Lung (tissue), 12 donors: ENCODE results near the gene SEMA5A. TPM values are rescaled to one million over a fixed set of nuclear protein-coding genes. Genes with fewer than 3 reads are reported as not detected.

Source experiments
- ATAC-seq: fragments of 200-7000 bp; cut with Tn5 transposase; one replicate; pipeline ENCODE4 v1.9.1; 2020; ENCODE audit warnings: moderate number of reproducible peaks; ENCODE audit not compliant: insufficient read depth, low FRiP score
- DNase-seq, 3 donors: peaks; one replicate each; pipeline ENCODE4 v3.0.0-alpha.2; 2013 to 2017
- H3K27ac ChIP-seq, 2 donors: one replicate each; pipeline ENCODE4 v1.5.1; 2013; ENCODE audit warnings: mild to moderate bottlenecking in 2 of 2, moderate library complexity in 2 of 2, control low read depth in 1 of 2, inconsistent platforms in 1 of 2, low read depth in 1 of 2, low read length in 1 of 2
- H3K27me3 ChIP-seq, 3 donors: one replicate each; pipeline ENCODE4 v1.5.1; 2013; ENCODE audit warnings: low read length in 2 of 3; ENCODE audit not compliant: control insufficient read depth in 3 of 3, insufficient read depth in 3 of 3
- H3K36me3 ChIP-seq, 4 donors: one replicate each; pipeline ENCODE4 v1.5.1; 2013; ENCODE audit warnings: low read length in 4 of 4, mild to moderate bottlenecking in 1 of 4, moderate library complexity in 1 of 4; ENCODE audit not compliant: control insufficient read depth in 4 of 4, insufficient read depth in 4 of 4
- H3K4me1 ChIP-seq, 5 donors: one replicate each; pipeline ENCODE4 v1.5.1; 2013; ENCODE audit warnings: low read length in 5 of 5, mild to moderate bottlenecking in 2 of 5, moderate library complexity in 1 of 5; ENCODE audit not compliant: control insufficient read depth in 5 of 5, insufficient read depth in 5 of 5
- H3K4me3 ChIP-seq: one replicate; pipeline ENCODE4 v1.5.1; 2013; ENCODE audit warnings: mild to moderate bottlenecking, control low read depth, moderate library complexity
- H3K9ac ChIP-seq, 2 donors: one replicate each; pipeline ENCODE4 v1.5.1; 2013; ENCODE audit warnings: low read length in 2 of 2, control low read depth in 1 of 2; ENCODE audit not compliant: insufficient read depth in 1 of 2
- H3K9me3 ChIP-seq, 4 donors: one replicate each; pipeline ENCODE4 v1.5.1; 2013; ENCODE audit warnings: low read length in 3 of 4, mild to moderate bottlenecking in 1 of 4, moderate library complexity in 1 of 4; ENCODE audit not compliant: control insufficient read depth in 4 of 4, insufficient read depth in 3 of 4
- WGBS, 2 donors: extraction: QIAGEN DNeasy Blood & Tissue Kit; methylation state at CpG; one replicate each; pipeline ENCODE4 v1.1.7; 2013; 5-methylcytosine and 5-hydroxymethylcytosine counted together
- polyA plus RNA-seq, 2 donors: library from polyadenylated mRNA; stranded (reverse); fragments of 200-250 nt; gene quantifications; one replicate each; pipeline ENCODE4 v1.2.1, GENCODE V29; 2013
- total RNA-seq, 2 donors: library from RNA; depleted of rRNA in 1 of 2; stranded (reverse); fragments of >200 nt in 1 of 2; gene quantifications; one replicate each; pipeline ENCODE4 v1.2.1, GENCODE V29; 2014 to 2021
- TF ChIP-seq, protein P1 (sequence below): IDR thresholded peaks from 2 replicates; pipeline ENCODE4 v1.5.1; 2012; ENCODE audit warnings: mild to moderate bottlenecking; ENCODE audit errors: control extremely low read depth, extremely low read depth
- donor health status: control.
- donor health status: control.
- donor health status: Bipolar disorder and iron deficiency.
- donor health status: healthy.
- donor health status: DM: yes; HTN: yes; CAD: no.

Gene SEMA5A
- total and polyA plus RNA-seq, 4 donors: 3.1 to 44.9 (median 13.7) TPM

DNA sequence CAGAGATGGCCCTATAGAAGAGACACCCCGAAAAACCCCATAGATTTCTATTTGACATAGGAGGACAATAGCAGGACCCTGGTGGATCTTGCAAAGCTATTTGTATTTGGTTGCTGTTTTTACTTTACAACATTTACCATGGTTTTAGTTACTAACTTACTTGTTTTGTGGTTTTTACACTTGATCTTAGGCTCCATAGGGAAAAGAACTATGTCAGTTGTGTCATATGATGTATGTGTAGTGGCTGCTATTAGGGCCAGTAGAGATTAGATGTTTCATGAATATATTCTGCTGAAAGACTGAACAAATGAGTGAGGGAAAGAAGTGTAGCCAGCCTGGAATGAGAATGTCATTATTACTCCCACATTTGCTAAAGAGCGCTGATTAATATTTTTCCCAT lies 388.1 kb downstream of the SEMA5A start:
- Histone ChIP-seq H3K36me3 (peaks cover 0 to 3% (median under 1%) of the 10 kb centered on the region in 4 donors), H3K4me1 (peaks cover 0 to 10% (median 0%) of the 10 kb centered on the region in 5 donors), H3K4me3 (no peak overlapping the region), H3K27me3 (no peaks in the 10 kb centered on the region), H3K27ac (no peak overlapping the region), H3K9me3 (no peaks in the 10 kb centered on the region), H3K9ac (no peak overlapping the region)
- DNase-seq (no peak), ATAC-seq (no peak)
- WGBS, 2 donors: 97 to 98% methylated on average over 2 of the region's 2 CpGs
- TF ChIP-seq, protein P1, sequence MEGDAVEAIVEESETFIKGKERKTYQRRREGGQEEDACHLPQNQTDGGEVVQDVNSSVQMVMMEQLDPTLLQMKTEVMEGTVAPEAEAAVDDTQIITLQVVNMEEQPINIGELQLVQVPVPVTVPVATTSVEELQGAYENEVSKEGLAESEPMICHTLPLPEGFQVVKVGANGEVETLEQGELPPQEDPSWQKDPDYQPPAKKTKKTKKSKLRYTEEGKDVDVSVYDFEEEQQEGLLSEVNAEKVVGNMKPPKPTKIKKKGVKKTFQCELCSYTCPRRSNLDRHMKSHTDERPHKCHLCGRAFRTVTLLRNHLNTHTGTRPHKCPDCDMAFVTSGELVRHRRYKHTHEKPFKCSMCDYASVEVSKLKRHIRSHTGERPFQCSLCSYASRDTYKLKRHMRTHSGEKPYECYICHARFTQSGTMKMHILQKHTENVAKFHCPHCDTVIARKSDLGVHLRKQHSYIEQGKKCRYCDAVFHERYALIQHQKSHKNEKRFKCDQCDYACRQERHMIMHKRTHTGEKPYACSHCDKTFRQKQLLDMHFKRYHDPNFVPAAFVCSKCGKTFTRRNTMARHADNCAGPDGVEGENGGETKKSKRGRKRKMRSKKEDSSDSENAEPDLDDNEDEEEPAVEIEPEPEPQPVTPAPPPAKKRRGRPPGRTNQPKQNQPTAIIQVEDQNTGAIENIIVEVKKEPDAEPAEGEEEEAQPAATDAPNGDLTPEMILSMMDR: no peak

- H3K9me3 ChIP-seq: no peaks in the 10 kb centered on the region
- DNase-seq: no peak
- H3K36me3 ChIP-seq: peaks cover 0 to 3% (median under 1%) of the 10 kb centered on the region in 4 donors
- no peak overlapping the region for H3K27ac ChIP-seq
- no peak overlapping the region for H3K9ac ChIP-seq
- TF ChIP-seq, protein P1: no peak
- 58 to 84% methylated on average over 5 of the region's 5 CpGs for WGBS, 2 donors
- no peaks in the 10 kb centered on the region for H3K27me3 ChIP-seq
- H3K4me1 ChIP-seq: peaks cover 0 to 10% (median 0%) of the 10 kb centered on the region in 5 donors
- no peak overlapping the region for H3K4me3 ChIP-seq
- no peak for ATAC-seq
Observed at GRCh38 chr5:9157020-9157419, 388.9 kb downstream of the SEMA5A start.

DNA sequence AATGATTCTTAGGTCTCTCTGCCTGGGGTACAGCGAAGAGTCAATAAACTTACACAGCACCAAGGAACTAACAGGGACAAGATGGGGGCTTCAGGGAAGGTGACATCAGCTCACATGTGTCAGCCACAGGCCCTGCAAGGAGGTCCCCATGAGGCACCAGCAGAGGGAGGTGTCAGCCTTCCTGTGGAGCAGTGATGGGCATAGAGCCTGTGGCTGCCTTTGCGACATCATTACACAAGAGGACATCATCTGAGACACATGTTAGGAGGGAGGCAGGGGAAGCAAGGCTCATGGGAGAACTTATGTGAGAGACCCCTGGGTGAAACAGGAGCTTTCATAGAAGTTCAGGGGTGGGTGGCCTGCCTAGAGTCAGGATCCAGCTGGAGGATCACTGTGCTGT lies 389.6 kb downstream of the SEMA5A start:
- H3K9me3 ChIP-seq: no peaks in the 10 kb centered on the region
- no peak overlapping the region for H3K9ac ChIP-seq
- 79 to 81% methylated on average over 2 of the region's 2 CpGs for WGBS, 2 donors
- H3K4me3 ChIP-seq: no peak overlapping the region
- H3K4me1 ChIP-seq: peaks cover 0 to 10% (median 0%) of the 10 kb centered on the region in 5 donors
- DNase-seq (peak; percentile 60 to 67 (median 67)), ATAC-seq (no peak)
- peaks cover 0 to 3% (median under 1%) of the 10 kb centered on the region in 4 donors for H3K36me3 ChIP-seq
- H3K27ac ChIP-seq: no peak overlapping the region
- no peaks in the 10 kb centered on the region for H3K27me3 ChIP-seq
- TF ChIP-seq, protein P1: no peak

GRCh38 chr5:9151684-9152427 lies 394.0 kb downstream of the SEMA5A start:
- ATAC-seq (no peak), DNase-seq (no peak)
- no peak overlapping the region for H3K9ac ChIP-seq
- 65 to 66% methylated on average over 6 of the region's 6 CpGs for WGBS, 2 donors
- no peaks in the 10 kb centered on the region for H3K9me3 ChIP-seq
- TF ChIP-seq, protein P1: no peak
- peaks cover 0 to 10% (median 0%) of the 10 kb centered on the region in 5 donors for H3K4me1 ChIP-seq
- H3K4me3 ChIP-seq: no peak overlapping the region
- H3K27me3 ChIP-seq: no peaks in the 10 kb centered on the region
- no peak overlapping the region for H3K27ac ChIP-seq
- peaks cover 0 to 3% (median under 1%) of the 10 kb centered on the region in 4 donors for H3K36me3 ChIP-seq
